Adrenal gland (tissue), 12 donors: ENCODE results near the gene CEP112. TPM values are rescaled to one million over a fixed set of nuclear protein-coding genes. Genes with fewer than 3 reads are reported as not detected.

ENCODE experiments used
- DNase-seq, 7 donors: peaks; one replicate each; pipeline ENCODE4 v3.0.0-alpha.2; 2019 to 2020
- H3K27ac ChIP-seq, 5 donors: fragments of 200-600 bp; sonication (generic) in 4 of 5; 1 replicate in 3 of 5; 2 replicates in 2 of 5; pipeline versions ENCODE4 v1.5.1 to v1.8.0; 2016 to 2020; ENCODE audit warnings: mild to moderate bottlenecking in 1 of 5
- H3K27me3 ChIP-seq: fragments of 200-600 bp; 2 replicates; pipeline ENCODE4 v1.8.0; 2021
- H3K36me3 ChIP-seq, 2 donors: fragments of 200-600 bp; replicated peaks in 1 of 2; 1 replicate in 1 of 2; 2 replicates in 1 of 2; pipeline versions ENCODE4 v1.5.1 to v1.8.0; 2018 to 2022
- H3K4me1 ChIP-seq, 2 donors: fragments of 200-600 bp; replicated peaks in 1 of 2; 1 replicate in 1 of 2; 2 replicates in 1 of 2; pipeline versions ENCODE4 v1.5.1 to v1.8.0; 2018 to 2021
- H3K4me3 ChIP-seq, 4 donors: fragments of 200-600 bp; sonication (generic) in 3 of 4; one replicate each; pipeline ENCODE4 v1.5.1; 2016 to 2018
- H3K9me3 ChIP-seq, 3 donors: fragments of 200-600 bp; sonication (generic) in 1 of 3; replicated peaks in 1 of 3; 1 replicate in 2 of 3; 2 replicates in 1 of 3; pipeline versions ENCODE4 v1.5.1 to v1.8.0; 2016 to 2021
- CTCF ChIP-seq, 6 experiments: fragments of 450-650 bp in 4 of 6; fragments of 200-600 bp in 2 of 6; sonication (generic) in 1 of 6; IDR thresholded peaks; 1 replicate in 5 of 6; 2 replicates in 1 of 6; pipeline versions ENCODE4 v1.5.1 to v1.8.0; 2016 to 2021; ENCODE audit warnings: antibody characterized with exemption in 6 of 6, mild to moderate bottlenecking in 2 of 6, moderate library complexity in 1 of 6
- POLR2A ChIP-seq, 2 donors: fragments of 450-650 bp; IDR thresholded peaks; one replicate each; pipeline ENCODE4 v1.6.1; 2017; ENCODE audit warnings: antibody characterized with exemption in 2 of 2, mild to moderate bottlenecking in 2 of 2, moderate library complexity in 1 of 2
- WGBS, 4 donors: extraction: QIAGEN DNeasy Blood & Tissue Kit in 2 of 4; methylation state at CpG; one replicate each; pipeline versions ENCODE4 v1.1.5 to v1.1.7; 2013 to 2017; 5-methylcytosine and 5-hydroxymethylcytosine counted together
- intact Hi-C, 2 donors: fragments of 100-400 bp; cut with DNase I; formaldehyde crosslinking; loops; one replicate each; pipeline versions ENCODE4 v1.14.1 to v1.15.0; 2022 to 2023
- polyA plus RNA-seq, 3 donors: library from polyadenylated mRNA; stranded (reverse); fragments of 200-250 nt in 2 of 3; fragments of 350-450 nt in 1 of 3; fragmentation: Illumina TruSeq in 1 of 3; extraction: RNeasy Lipid Tissue Mini Kit (QIAGEN cat#74804) in 1 of 3; gene quantifications; one replicate each; pipeline ENCODE4 v1.2.3, GENCODE V29; 2013 to 2014
- total RNA-seq, 9 donors: library from RNA; depleted of rRNA in 4 of 9; stranded (reverse); fragments of >200 nt in 4 of 9; fragments of 120-200 nt in 1 of 9; fragmentation: NEBNext Ultra II Directional in 1 of 9; extraction: Animal tissue kit (Norgen Biotek cat#: 25700) in 1 of 9; gene quantifications; one replicate each; pipeline versions ENCODE4 v1.1.0 to v1.2.4, GENCODE V29; 2013 to 2023
- donor health status: healthy with polysubstance abuse.
- donor health status: Bipolar disorder and iron deficiency.
- donor health status: DM: yes; HTN: yes; CAD: no.
- donor health status: DM: no; HTN: no; CAD: no.
- donor health status: DM: no; HTN: no; CAD: no.
- donor health status: DM: yes; HTN: yes; CAD: no.

Gene CEP112
- total and polyA plus RNA-seq, 12 donors, result 4.2 to 24.1 (median 9.6) TPM

GRCh38 chr17:65745241-65745640 lies 446.7 kb downstream of the CEP112 start:
- Histone ChIP-seq H3K4me1 (peaks cover 8 to 27% of the 10 kb centered on the region in 2 donors), H3K9me3 (no peaks in the 10 kb centered on the region), H3K36me3 (no peaks in the 10 kb centered on the region), H3K4me3 (no peak overlapping the region), H3K27ac (no peak overlapping the region), H3K27me3 (no peaks in the 10 kb centered on the region)
- intact Hi-C loops, result no loop called here
- no peak for TF ChIP-seq CTCF (IDR thresholded peaks at IDR 0.05)
- no peak for TF ChIP-seq POLR2A (IDR thresholded peaks at IDR 0.05)
- DNase-seq, result no peak

DNA sequence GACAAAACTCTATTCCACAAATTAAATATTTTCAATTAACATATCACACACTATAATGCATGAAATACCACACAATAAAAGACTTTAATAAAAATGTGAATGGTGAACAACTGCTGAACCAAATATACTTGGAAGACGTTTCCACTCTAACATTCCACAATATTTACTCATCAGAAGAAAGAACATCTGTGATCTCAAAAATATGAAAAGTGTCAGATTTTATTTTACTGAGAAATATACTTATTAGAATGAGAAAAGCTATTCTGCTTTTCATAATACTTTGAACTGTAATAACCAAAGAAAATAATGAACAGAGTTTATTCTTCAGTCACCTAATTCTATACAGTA lies 448.7 kb downstream of the CEP112 start:
- H3K9me3 ChIP-seq, result peaks cover 0 to 5% (median 0%) of the 10 kb centered on the region in 3 donors
- TF ChIP-seq CTCF (IDR thresholded peaks at IDR 0.05), result no peak
- TF ChIP-seq POLR2A (IDR thresholded peaks at IDR 0.05), result no peak
- intact Hi-C loops, result no loop called here
- H3K4me3 ChIP-seq, result no peak overlapping the region
- H3K36me3 ChIP-seq, result no peaks in the 10 kb centered on the region
- peaks cover 5 to 19% of the 10 kb centered on the region in 2 donors for H3K4me1 ChIP-seq
- no peaks in the 10 kb centered on the region for H3K27me3 ChIP-seq
- peak overlapping the region in 3 of 5 donors; percentile 34 to 59 (median 51) for H3K27ac ChIP-seq
- WGBS, 4 donors, result 3 to 31% (median 27%) methylated on average over 1 of the region's 1 CpG
- no peak for DNase-seq

GRCh38 chr17:65742403-65743307 lies 449.3 kb downstream of the CEP112 start:
- peaks cover 0 to 5% (median 0%) of the 10 kb centered on the region in 3 donors for H3K9me3 ChIP-seq
- H3K27ac ChIP-seq, result peak overlapping the region in 4 of 5 donors; percentile 30 to 59 (median 42)
- peak in 6 of 7 donors; percentile 31 to 60 (median 48) for DNase-seq
- H3K36me3 ChIP-seq, result no peaks in the 10 kb centered on the region
- 53 to 54% (median 53%) methylated on average over 6 of the region's 6 CpGs for WGBS, 4 donors
- H3K4me1 ChIP-seq, result peaks cover 5 to 19% of the 10 kb centered on the region in 2 donors
- H3K4me3 ChIP-seq, result no peak overlapping the region
- TF ChIP-seq CTCF (IDR thresholded peaks at IDR 0.05), result no peak
- no peak for TF ChIP-seq POLR2A (IDR thresholded peaks at IDR 0.05)
- intact Hi-C loops, result no loop called here
- no peaks in the 10 kb centered on the region for H3K27me3 ChIP-seq

GRCh38 chr17:65741710-65742109 lies 450.2 kb downstream of the CEP112 start:
- H3K4me1 ChIP-seq, result peaks cover 5 to 19% of the 10 kb centered on the region in 2 donors
- intact Hi-C loops, result no loop called here
- WGBS, 4 donors, result 48 to 64% (median 50%) methylated on average over 1 of the region's 1 CpG

More at GRCh38 chr17:65741710-65742109, 450.2 kb downstream of the CEP112 start:
- H3K27ac ChIP-seq, result no peak overlapping the region
- no peaks in the 10 kb centered on the region for H3K36me3 ChIP-seq
- H3K4me3 ChIP-seq, result no peak overlapping the region
- H3K9me3 ChIP-seq, result peaks cover 0 to 5% (median 0%) of the 10 kb centered on the region in 3 donors
- TF ChIP-seq POLR2A (IDR thresholded peaks at IDR 0.05), result no peak
- no peak for TF ChIP-seq CTCF (IDR thresholded peaks at IDR 0.05)
- no peaks in the 10 kb centered on the region for H3K27me3 ChIP-seq
- DNase-seq, result no peak
